GM12878 (cell line): ENCODE results near the gene FOXP1. TPM values are rescaled to one million over a fixed set of nuclear protein-coding genes. Genes with fewer than 3 reads are reported as not detected.

Experiments
- ATAC-seq: fragments of 200-7000 bp; cut with Tn5 transposase; 3 replicates; pipeline ENCODE4 v1.9.1; 2020; ENCODE audit warnings: mild to moderate bottlenecking, moderate library complexity
- BruUV-seq: library from RNA; stranded (reverse); fragments of 400-500 nt; replicated peaks from 2 replicates; lab custom pipeline; 2021; lab: Mats Ljungman, UMichigan
- CTCF ChIA-PET: fragments of 300-600 bp; sonication (Branson Sonifier 250); formaldehyde crosslinking; extraction: SDS; loops from one replicate; lab custom pipeline; 2021; ENCODE audit warnings: inconsistent platforms; lab: Yijun Ruan, JAX
- POLR2A ChIA-PET: fragments of 350-600 bp; formaldehyde crosslinking; extraction: SDS; loops from one replicate; lab custom pipeline; 2021; ENCODE audit warnings: inconsistent platforms; lab: Charles Lee
- RAD21 ChIA-PET: fragments of 300-600 bp; sonication (Branson Sonifier 250); formaldehyde crosslinking; loops from one replicate; lab custom pipeline; 2023; ENCODE audit warnings: antibody characterized with exemption; ENCODE audit not compliant: unreplicated experiment; lab: Charles Lee
- SMC1A ChIA-PET: fragments of 300-600 bp; sonication (Branson Sonifier 250); formaldehyde crosslinking; loops from one replicate; lab custom pipeline; 2023; ENCODE audit not compliant: unreplicated experiment, uncharacterized antibody; lab: Charles Lee
- DNase-seq: peaks from one replicate; pipeline ENCODE4 v3.0.0-alpha.2; 2011; ENCODE audit warnings: low read depth, low spot score
- FAIRE-seq: peaks from 3 replicates; lab custom pipeline; 2011; peaks lifted over from hg19 to GRCh38; lab: Jason Lieb, UNC
- H2AFZ ChIP-seq: 2 replicates; pipeline ENCODE4 v1.6.0; 2011; ENCODE audit warnings: low read depth, low read length, control low read depth; ENCODE audit not compliant: control insufficient read depth
- H3K27ac ChIP-seq: 2 replicates; pipeline ENCODE4 v1.5.1; 2011; ENCODE audit warnings: control low read depth; ENCODE audit not compliant: control insufficient read depth, insufficient read depth
- H3K27me3 ChIP-seq, 2 experiments: replicated peaks in 1 of 2; 2 replicates each; pipeline versions ENCODE4 v1.6.0 to v1.6.1; 2011; ENCODE audit warnings: low read length in 1 of 2; ENCODE audit not compliant: control insufficient read depth in 2 of 2, insufficient read depth in 2 of 2
- H3K36me3 ChIP-seq, 2 experiments: 2 replicates each; pipeline ENCODE4 v1.5.1; 2011; ENCODE audit warnings: low read length in 1 of 2; ENCODE audit not compliant: control insufficient read depth in 2 of 2, insufficient read depth in 2 of 2
- H3K4me1 ChIP-seq: 2 replicates; pipeline ENCODE4 v1.6.1; 2011; ENCODE audit warnings: mild to moderate bottlenecking, low read length, moderate library complexity, mixed read lengths; ENCODE audit not compliant: control insufficient read depth, insufficient read depth
- H3K4me2 ChIP-seq: 2 replicates; pipeline ENCODE4 v1.6.0; 2011; ENCODE audit warnings: control low read depth; ENCODE audit not compliant: control insufficient read depth, insufficient read depth
- H3K4me3 ChIP-seq: fragments of 200-600 bp; sonication (generic); 2 replicates; pipeline ENCODE4 v1.5.1; 2016
- H3K79me2 ChIP-seq: 2 replicates; pipeline ENCODE4 v1.6.0; 2011; ENCODE audit warnings: low read length; ENCODE audit not compliant: control insufficient read depth, insufficient read depth
- H3K9ac ChIP-seq: 2 replicates; pipeline ENCODE4 v1.8.0; 2011; ENCODE audit warnings: low read length, control low read depth, mixed read lengths; ENCODE audit not compliant: control insufficient read depth, insufficient read depth
- H3K9me3 ChIP-seq: replicated peaks from 3 replicates; pipeline ENCODE4 v1.5.1; 2011; ENCODE audit warnings: mild to moderate bottlenecking, low read length; ENCODE audit not compliant: control insufficient read depth, insufficient read depth
- H4K20me1 ChIP-seq: 2 replicates; pipeline ENCODE4 v1.6.0; 2011; ENCODE audit not compliant: control insufficient read depth, insufficient read depth
- HDAC2 ChIP-seq: fragments of 200-600 bp; sonication (generic); IDR thresholded peaks from 2 replicates; pipeline ENCODE4 v1.6.1; 2017
- RAD51 ChIP-seq: fragments of 450-650 bp; IDR thresholded peaks from 2 replicates; pipeline ENCODE4 v1.6.1; 2016; ENCODE audit warnings: moderate library complexity, mild to moderate bottlenecking, inconsistent platforms
- SREBF2 ChIP-seq: IDR thresholded peaks from 2 replicates; pipeline ENCODE4 v1.6.1; 2012; ENCODE audit warnings: mild to moderate bottlenecking, low read length
- SUZ12 ChIP-seq: fragments of 200-600 bp; sonication (generic); IDR thresholded peaks from one replicate; pipeline ENCODE4 v1.6.1; 2018; ENCODE audit warnings: antibody characterized with exemption, mild to moderate bottlenecking; ENCODE audit not compliant: unreplicated experiment
- ZNF687 ChIP-seq: fragments of 450-650 bp; IDR thresholded peaks from 2 replicates; pipeline ENCODE4 v1.6.1; 2017; ENCODE audit warnings: mild to moderate bottlenecking, moderate library complexity
- WGBS: methylation state at CpG from one replicate; pipeline ENCODE4 v1.1.6; 2016; ENCODE audit warnings: low lambda C conversion rate; ENCODE audit not compliant: insufficient replicate concordance, insufficient coverage; ENCODE audit errors: missing lambda C conversion rate; 5-methylcytosine and 5-hydroxymethylcytosine counted together
- in situ Hi-C: fragments of 300-500 bp; cut with MboI; formaldehyde crosslinking; loops from 9 replicates; pipeline ENCODE4 v1.14.3; 2018; ENCODE audit warnings: mixed read lengths
- intact Hi-C: fragments of 100-400 bp; cut with micrococcal nuclease; formaldehyde crosslinking; loops from one replicate; pipeline ENCODE4 v1.14.2; 2022; ENCODE audit not compliant: unreplicated experiment
- polyA plus RNA-seq, 11 experiments: library from polyadenylated mRNA; depleted of rRNA in 4 of 11; unstranded in 6 of 11; stranded (reverse) in 5 of 11; fragments of >200 nt; fragmentation: Nextera tagmentation in 4 of 11; fragmentation: Illumina TruSeq in 1 of 11; extraction: Ambion mirVana in 4 of 11; extraction: Trizol in 1 of 11; gene quantifications; 1 replicate in 1 of 11; 2 replicates in 10 of 11; pipeline versions ENCODE4 v1.2.1 to v1.2.3, GENCODE V29; 2011 to 2016; ENCODE audit warnings: inconsistent platforms in 2 of 11, missing spikeins in 2 of 11, low read depth in 1 of 11
- total RNA-seq, 4 experiments: library from RNA; depleted of rRNA in 3 of 4; stranded (reverse); fragments of >200 nt in 3 of 4; fragmentation: Illumina TruSeq in 1 of 4; extraction: Trizol in 1 of 4; gene quantifications; 2 replicates each; pipeline versions ENCODE4 v1.2.1 to v1.2.3, GENCODE V29; 2013 to 2021
- TF ChIP-seq, protein P1 (sequence below), 3 experiments: IDR thresholded peaks in 2 of 3; conservative IDR thresholded peaks in 1 of 3; 2 replicates each; pipeline ENCODE4 v1.5.1; 2011; ENCODE audit warnings: low read depth in 3 of 3, low read length in 3 of 3, mild to moderate bottlenecking in 3 of 3, control low read depth in 2 of 3, moderate library complexity in 2 of 3, inconsistent platforms in 1 of 3, mixed read lengths in 1 of 3; ENCODE audit not compliant: control insufficient read depth in 2 of 3, insufficient read depth in 1 of 3; ENCODE audit errors: extremely low read depth in 1 of 3

The FOXP1 gene
- total and polyA plus RNA-seq, 10 of the 15 experiments (the other 5 are each of a cell fraction or from before 2014, with no cell fraction given) = 0.05 to 1.6 (median 0.20) TPM; not detected in 1

GRCh38 chr3:70916375-70917055 is 667.0 kb downstream of the FOXP1 start:
- H3K27ac ChIP-seq = no peak overlapping the region
- H3K79me2 ChIP-seq = no peaks in the 10 kb centered on the region
- intact Hi-C loops (no loop called here), in situ Hi-C loops (no loop called here)
- WGBS = 12% methylated on average over 4 of the region's 4 CpGs
- no peaks in the 10 kb centered on the region for H4K20me1 ChIP-seq
- ChIA-PET CTCF (no interaction called here), RAD21 (no interaction called here), POLR2A (no interaction called here), SMC1A (no interaction called here)
- no peaks in the 10 kb centered on the region for H3K27me3 ChIP-seq
- no peak overlapping the region for H2AFZ ChIP-seq
- TF ChIP-seq SREBF2 = no peak
- no peak for TF ChIP-seq RAD51
- TF ChIP-seq HDAC2 = no peak
- TF ChIP-seq, protein P1, sequence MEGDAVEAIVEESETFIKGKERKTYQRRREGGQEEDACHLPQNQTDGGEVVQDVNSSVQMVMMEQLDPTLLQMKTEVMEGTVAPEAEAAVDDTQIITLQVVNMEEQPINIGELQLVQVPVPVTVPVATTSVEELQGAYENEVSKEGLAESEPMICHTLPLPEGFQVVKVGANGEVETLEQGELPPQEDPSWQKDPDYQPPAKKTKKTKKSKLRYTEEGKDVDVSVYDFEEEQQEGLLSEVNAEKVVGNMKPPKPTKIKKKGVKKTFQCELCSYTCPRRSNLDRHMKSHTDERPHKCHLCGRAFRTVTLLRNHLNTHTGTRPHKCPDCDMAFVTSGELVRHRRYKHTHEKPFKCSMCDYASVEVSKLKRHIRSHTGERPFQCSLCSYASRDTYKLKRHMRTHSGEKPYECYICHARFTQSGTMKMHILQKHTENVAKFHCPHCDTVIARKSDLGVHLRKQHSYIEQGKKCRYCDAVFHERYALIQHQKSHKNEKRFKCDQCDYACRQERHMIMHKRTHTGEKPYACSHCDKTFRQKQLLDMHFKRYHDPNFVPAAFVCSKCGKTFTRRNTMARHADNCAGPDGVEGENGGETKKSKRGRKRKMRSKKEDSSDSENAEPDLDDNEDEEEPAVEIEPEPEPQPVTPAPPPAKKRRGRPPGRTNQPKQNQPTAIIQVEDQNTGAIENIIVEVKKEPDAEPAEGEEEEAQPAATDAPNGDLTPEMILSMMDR (IDR thresholded peaks at IDR 0.05 in 2 of 3, conservative IDR thresholded peaks at IDR 0.05 in 1 of 3; ENCODE audit: control insufficient read depth in 2 of 3, extremely low read depth in 1 of 3, insufficient read depth in 1 of 3, low read depth in 3 of 3, low read length in 3 of 3) = no peak
- TF ChIP-seq ZNF687 = no peak
- no peak for TF ChIP-seq SUZ12
- no peak overlapping the region for H3K4me3 ChIP-seq
- no peak overlapping the region for H3K9ac ChIP-seq
- no peak overlapping the region for H3K4me2 ChIP-seq
- DNase-seq (no peak), ATAC-seq (no peak), FAIRE-seq (no peak)
- H3K9me3 ChIP-seq = no peaks in the 10 kb centered on the region
- no TSS peak for BruUV-seq
- H3K36me3 ChIP-seq = no peaks in the 10 kb centered on the region
- no peaks in the 10 kb centered on the region for H3K4me1 ChIP-seq
